GM23338 (cell line): ENCODE measurements around the gene SPRING1. TPM values are rescaled to one million over a fixed set of nuclear protein-coding genes. Genes with fewer than 3 reads are reported as not detected.

ENCODE experiments used
- ATAC-seq: fragments of 200-7000 bp; cut with Tn5 transposase; 3 replicates; pipeline ENCODE4 v1.9.1; 2020
- DNase-seq: peaks from one replicate; pipeline ENCODE4 v3.0.0-alpha.2; 2015; ENCODE audit warnings: low spot score
- H2AFZ ChIP-seq: fragments of 200-600 bp; sonication (generic); 2 replicates; pipeline ENCODE4 v1.8.0; 2016; ENCODE audit warnings: antibody characterized with exemption, mild to moderate bottlenecking, moderate library complexity
- H3F3A ChIP-seq: fragments of 200-600 bp; sonication (generic); replicated peaks from 2 replicates; pipeline ENCODE4 v1.8.0; 2017; ENCODE audit warnings: antibody characterized with exemption, mixed run types, low read depth
- H3K27ac ChIP-seq: fragments of 200-600 bp; sonication (generic); 2 replicates; pipeline ENCODE4 v1.6.1; 2016; ENCODE audit warnings: low read depth
- H3K27me3 ChIP-seq: fragments of 200-600 bp; sonication (generic); 2 replicates; pipeline ENCODE4 v1.8.0; 2016; ENCODE audit warnings: mild to moderate bottlenecking, mixed run types, moderate library complexity; ENCODE audit not compliant: insufficient read depth
- H3K36me3 ChIP-seq: fragments of 200-600 bp; sonication (generic); 2 replicates; pipeline ENCODE4 v1.8.0; 2016; ENCODE audit warnings: mild to moderate bottlenecking; ENCODE audit not compliant: insufficient read depth
- H3K4me1 ChIP-seq: fragments of 200-600 bp; sonication (generic); 2 replicates; pipeline ENCODE4 v1.8.0; 2016; ENCODE audit warnings: mild to moderate bottlenecking, moderate library complexity; ENCODE audit not compliant: insufficient read depth
- H3K4me2 ChIP-seq: fragments of 200-600 bp; sonication (generic); 2 replicates; pipeline ENCODE4 v1.7.1; 2017; ENCODE audit warnings: mixed run types
- H3K4me3 ChIP-seq: fragments of 200-600 bp; sonication (generic); 2 replicates; pipeline ENCODE4 v1.6.1; 2016; ENCODE audit warnings: mixed run types
- H3K79me2 ChIP-seq: fragments of 200-600 bp; sonication (generic); replicated peaks from 2 replicates; pipeline ENCODE4 v1.8.0; 2017; ENCODE audit warnings: mild to moderate bottlenecking; ENCODE audit not compliant: insufficient read depth
- H3K9me2 ChIP-seq: fragments of 200-600 bp; sonication (generic); 2 replicates; pipeline ENCODE4 v1.8.0; 2017; ENCODE audit not compliant: insufficient read depth
- H4K20me1 ChIP-seq: fragments of 200-600 bp; sonication (generic); replicated peaks from 2 replicates; pipeline ENCODE4 v1.8.0; 2017; ENCODE audit warnings: mild to moderate bottlenecking; ENCODE audit not compliant: insufficient read depth
- H3K27ac Mint-ChIP-seq: 2 replicates; pipeline ENCODE4 v1.8.0; 2020; ENCODE audit warnings: inconsistent platforms, mild to moderate bottlenecking, moderate library complexity, mixed read lengths
- H3K27me3 Mint-ChIP-seq: 3 replicates; pipeline ENCODE4 v1.8.0; 2022; ENCODE audit warnings: low read depth, mild to moderate bottlenecking, moderate library complexity, mixed read lengths, inconsistent platforms; ENCODE audit not compliant: insufficient read depth, poor library complexity
- H3K36me3 Mint-ChIP-seq: 3 replicates; pipeline ENCODE4 v1.8.0; 2021; ENCODE audit warnings: low read depth, mild to moderate bottlenecking, inconsistent platforms, moderate library complexity, mixed read lengths
- H3K4me1 Mint-ChIP-seq: 3 replicates; pipeline ENCODE4 v1.8.0; 2020; ENCODE audit warnings: mild to moderate bottlenecking, inconsistent platforms, mixed read lengths
- H3K4me3 Mint-ChIP-seq: 3 replicates; pipeline ENCODE4 v1.8.0; 2021; ENCODE audit warnings: moderate library complexity, mild to moderate bottlenecking, inconsistent platforms, mixed read lengths
- H3K9me3 Mint-ChIP-seq: 3 replicates; pipeline ENCODE4 v1.8.0; 2020; ENCODE audit warnings: moderate library complexity, mild to moderate bottlenecking, inconsistent platforms, mixed read lengths
- CREB1 ChIP-seq: fragments of 250-450 bp; sonication (Bioruptor Pico); IDR thresholded peaks from 2 replicates; pipeline ENCODE4 v1.5.0; 2020; ENCODE audit warnings: low read depth, mild to moderate bottlenecking, moderate library complexity
- EZH2 ChIP-seq: fragments of 200-600 bp; sonication (generic); IDR thresholded peaks from one replicate; pipeline ENCODE4 v1.8.0; 2017; ENCODE audit warnings: antibody characterized with exemption, mild to moderate bottlenecking, low read depth; ENCODE audit not compliant: unreplicated experiment
- EZH2phosphoT487 ChIP-seq: fragments of 200-600 bp; sonication (generic); IDR thresholded peaks from one replicate; pipeline ENCODE4 v1.8.1; 2018; ENCODE audit warnings: antibody characterized with exemption; ENCODE audit not compliant: unreplicated experiment
- JUNB ChIP-seq: IDR thresholded peaks from one replicate; pipeline ENCODE4 v1.6.1; 2016; ENCODE audit warnings: antibody characterized with exemption; ENCODE audit not compliant: unreplicated experiment
- NANOG ChIP-seq: IDR thresholded peaks from 2 replicates; pipeline ENCODE4 v1.6.1; 2016; ENCODE audit warnings: antibody characterized with exemption, borderline replicate concordance
- POLR2AphosphoS5 ChIP-seq: IDR thresholded peaks from 2 replicates; pipeline ENCODE4 v1.6.1; 2016; ENCODE audit warnings: antibody characterized with exemption, low read depth
- STAT1 ChIP-seq: IDR thresholded peaks from one replicate; pipeline ENCODE4 v1.6.1; 2016; ENCODE audit warnings: antibody characterized with exemption; ENCODE audit not compliant: unreplicated experiment
- ZNF114 ChIP-seq: fragments of 250-450 bp; sonication (Bioruptor Pico); IDR thresholded peaks from 2 replicates; pipeline ENCODE4 v1.5.0; 2020; ENCODE audit warnings: mild to moderate bottlenecking, moderate library complexity
- ZNF331 ChIP-seq: fragments of 250-450 bp; sonication (Bioruptor Pico); IDR thresholded peaks from 2 replicates; pipeline ENCODE4 v1.5.0; 2020; ENCODE audit warnings: low read depth, mild to moderate bottlenecking, moderate library complexity
- polyA plus RNA-seq: library from polyadenylated mRNA; unstranded; fragments of >200 nt; fragmentation: Nextera tagmentation; extraction: Ambion mirVana; gene quantifications from 2 replicates; pipeline ENCODE4 v1.2.1, GENCODE V29; 2016
- total RNA-seq: library from RNA; depleted of rRNA; stranded (reverse); fragments of >200 nt; shearing (Covaris generic); gene quantifications from 2 replicates; pipeline ENCODE4 v1.2.3, GENCODE V29; 2014
- TF ChIP-seq, protein P1 (sequence below), 2 experiments: fragments of 200-600 bp in 1 of 2; sonication (generic) in 1 of 2; conservative IDR thresholded peaks; 2 replicates each; pipeline versions ENCODE4 v1.5.1 to v1.6.1; 2016 to 2017; ENCODE audit warnings: antibody characterized with exemption in 2 of 2, low read depth in 2 of 2, mild to moderate bottlenecking in 2 of 2, moderate library complexity in 1 of 2
- TF ChIP-seq, protein P2 (sequence below): IDR thresholded peaks from one replicate; pipeline ENCODE4 v1.6.1; 2018; ENCODE audit warnings: antibody characterized with exemption; ENCODE audit not compliant: unreplicated experiment
- TF ChIP-seq, protein P3 (sequence below): fragments of 250-450 bp; sonication (Bioruptor Pico); IDR thresholded peaks from 2 replicates; pipeline ENCODE4 v1.5.0; 2020; ENCODE audit warnings: mild to moderate bottlenecking, moderate library complexity
- TF ChIP-seq, protein P4 (sequence below): IDR thresholded peaks from 2 replicates; pipeline ENCODE4 v1.6.1; 2016; ENCODE audit warnings: antibody characterized with exemption

Gene SPRING1
- total and polyA plus RNA-seq, 2 experiments from 2014 or later: 8.2 to 57.1 TPM

DNA sequence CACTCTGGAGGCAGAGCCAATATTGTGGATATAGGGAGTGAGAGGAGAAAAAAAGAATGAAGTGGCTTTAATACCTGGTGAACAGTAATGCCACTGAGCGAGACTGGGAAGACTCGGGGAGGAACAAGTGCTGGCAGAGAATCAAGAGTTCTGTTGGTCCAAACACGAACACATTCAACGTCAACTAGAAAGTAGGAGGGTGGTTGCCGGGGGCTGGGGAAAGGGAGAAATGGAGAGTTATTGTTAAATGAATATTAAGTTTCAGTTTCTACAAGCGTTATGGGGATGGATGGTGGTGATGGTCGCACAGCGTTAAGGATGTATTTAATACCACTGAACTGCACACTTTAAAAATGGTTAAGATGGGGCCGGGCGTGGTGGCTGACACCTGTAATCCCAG is 2.8 kb downstream of the SPRING1 start:
- peaks cover 12% of the 10 kb centered on the region for H3K4me1 Mint-ChIP-seq
- Histone ChIP-seq H3K36me3 (no peaks in the 10 kb centered on the region), H3K27ac (no peak overlapping the region), H3K4me3 (no peak overlapping the region), H3K9me2 (no peaks in the 10 kb centered on the region), H4K20me1 (peaks cover 21% of the 10 kb centered on the region; the same call in 1 of the 2 replicates), H3F3A (no peaks in the 10 kb centered on the region), H3K4me2 (no peak overlapping the region), H3K79me2 (peaks cover 79% of the 10 kb centered on the region), H3K4me1 (peaks cover 12% of the 10 kb centered on the region), H2AFZ (no peak overlapping the region), H3K27me3 (no peaks in the 10 kb centered on the region)
- H3K27ac Mint-ChIP-seq: no peak overlapping the region
- no peak overlapping the region for H3K4me3 Mint-ChIP-seq
- peaks cover 16% of the 10 kb centered on the region; the same call in 2 of the 3 replicates for H3K36me3 Mint-ChIP-seq
- peaks cover 5% of the 10 kb centered on the region for H3K27me3 Mint-ChIP-seq
- no peak for DNase-seq
- no peaks in the 10 kb centered on the region for H3K9me3 Mint-ChIP-seq
- TF ChIP-seq CREB1 (CRISPR knock-in tag): no peak
- no peak for TF ChIP-seq JUNB
- TF ChIP-seq ZNF114 (CRISPR knock-in tag): no peak
- TF ChIP-seq, protein P1, sequence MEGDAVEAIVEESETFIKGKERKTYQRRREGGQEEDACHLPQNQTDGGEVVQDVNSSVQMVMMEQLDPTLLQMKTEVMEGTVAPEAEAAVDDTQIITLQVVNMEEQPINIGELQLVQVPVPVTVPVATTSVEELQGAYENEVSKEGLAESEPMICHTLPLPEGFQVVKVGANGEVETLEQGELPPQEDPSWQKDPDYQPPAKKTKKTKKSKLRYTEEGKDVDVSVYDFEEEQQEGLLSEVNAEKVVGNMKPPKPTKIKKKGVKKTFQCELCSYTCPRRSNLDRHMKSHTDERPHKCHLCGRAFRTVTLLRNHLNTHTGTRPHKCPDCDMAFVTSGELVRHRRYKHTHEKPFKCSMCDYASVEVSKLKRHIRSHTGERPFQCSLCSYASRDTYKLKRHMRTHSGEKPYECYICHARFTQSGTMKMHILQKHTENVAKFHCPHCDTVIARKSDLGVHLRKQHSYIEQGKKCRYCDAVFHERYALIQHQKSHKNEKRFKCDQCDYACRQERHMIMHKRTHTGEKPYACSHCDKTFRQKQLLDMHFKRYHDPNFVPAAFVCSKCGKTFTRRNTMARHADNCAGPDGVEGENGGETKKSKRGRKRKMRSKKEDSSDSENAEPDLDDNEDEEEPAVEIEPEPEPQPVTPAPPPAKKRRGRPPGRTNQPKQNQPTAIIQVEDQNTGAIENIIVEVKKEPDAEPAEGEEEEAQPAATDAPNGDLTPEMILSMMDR (conservative IDR thresholded peaks at IDR 0.05; ENCODE audit: low read depth in 2 of 2): no peak
- TF ChIP-seq EZH2: no peak
- TF ChIP-seq, protein P2, sequence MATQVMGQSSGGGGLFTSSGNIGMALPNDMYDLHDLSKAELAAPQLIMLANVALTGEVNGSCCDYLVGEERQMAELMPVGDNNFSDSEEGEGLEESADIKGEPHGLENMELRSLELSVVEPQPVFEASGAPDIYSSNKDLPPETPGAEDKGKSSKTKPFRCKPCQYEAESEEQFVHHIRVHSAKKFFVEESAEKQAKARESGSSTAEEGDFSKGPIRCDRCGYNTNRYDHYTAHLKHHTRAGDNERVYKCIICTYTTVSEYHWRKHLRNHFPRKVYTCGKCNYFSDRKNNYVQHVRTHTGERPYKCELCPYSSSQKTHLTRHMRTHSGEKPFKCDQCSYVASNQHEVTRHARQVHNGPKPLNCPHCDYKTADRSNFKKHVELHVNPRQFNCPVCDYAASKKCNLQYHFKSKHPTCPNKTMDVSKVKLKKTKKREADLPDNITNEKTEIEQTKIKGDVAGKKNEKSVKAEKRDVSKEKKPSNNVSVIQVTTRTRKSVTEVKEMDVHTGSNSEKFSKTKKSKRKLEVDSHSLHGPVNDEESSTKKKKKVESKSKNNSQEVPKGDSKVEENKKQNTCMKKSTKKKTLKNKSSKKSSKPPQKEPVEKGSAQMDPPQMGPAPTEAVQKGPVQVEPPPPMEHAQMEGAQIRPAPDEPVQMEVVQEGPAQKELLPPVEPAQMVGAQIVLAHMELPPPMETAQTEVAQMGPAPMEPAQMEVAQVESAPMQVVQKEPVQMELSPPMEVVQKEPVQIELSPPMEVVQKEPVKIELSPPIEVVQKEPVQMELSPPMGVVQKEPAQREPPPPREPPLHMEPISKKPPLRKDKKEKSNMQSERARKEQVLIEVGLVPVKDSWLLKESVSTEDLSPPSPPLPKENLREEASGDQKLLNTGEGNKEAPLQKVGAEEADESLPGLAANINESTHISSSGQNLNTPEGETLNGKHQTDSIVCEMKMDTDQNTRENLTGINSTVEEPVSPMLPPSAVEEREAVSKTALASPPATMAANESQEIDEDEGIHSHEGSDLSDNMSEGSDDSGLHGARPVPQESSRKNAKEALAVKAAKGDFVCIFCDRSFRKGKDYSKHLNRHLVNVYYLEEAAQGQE: no peak
- TF ChIP-seq NANOG: no peak
- no peak for TF ChIP-seq ZNF331 (CRISPR knock-in tag)
- TF ChIP-seq, protein P3, sequence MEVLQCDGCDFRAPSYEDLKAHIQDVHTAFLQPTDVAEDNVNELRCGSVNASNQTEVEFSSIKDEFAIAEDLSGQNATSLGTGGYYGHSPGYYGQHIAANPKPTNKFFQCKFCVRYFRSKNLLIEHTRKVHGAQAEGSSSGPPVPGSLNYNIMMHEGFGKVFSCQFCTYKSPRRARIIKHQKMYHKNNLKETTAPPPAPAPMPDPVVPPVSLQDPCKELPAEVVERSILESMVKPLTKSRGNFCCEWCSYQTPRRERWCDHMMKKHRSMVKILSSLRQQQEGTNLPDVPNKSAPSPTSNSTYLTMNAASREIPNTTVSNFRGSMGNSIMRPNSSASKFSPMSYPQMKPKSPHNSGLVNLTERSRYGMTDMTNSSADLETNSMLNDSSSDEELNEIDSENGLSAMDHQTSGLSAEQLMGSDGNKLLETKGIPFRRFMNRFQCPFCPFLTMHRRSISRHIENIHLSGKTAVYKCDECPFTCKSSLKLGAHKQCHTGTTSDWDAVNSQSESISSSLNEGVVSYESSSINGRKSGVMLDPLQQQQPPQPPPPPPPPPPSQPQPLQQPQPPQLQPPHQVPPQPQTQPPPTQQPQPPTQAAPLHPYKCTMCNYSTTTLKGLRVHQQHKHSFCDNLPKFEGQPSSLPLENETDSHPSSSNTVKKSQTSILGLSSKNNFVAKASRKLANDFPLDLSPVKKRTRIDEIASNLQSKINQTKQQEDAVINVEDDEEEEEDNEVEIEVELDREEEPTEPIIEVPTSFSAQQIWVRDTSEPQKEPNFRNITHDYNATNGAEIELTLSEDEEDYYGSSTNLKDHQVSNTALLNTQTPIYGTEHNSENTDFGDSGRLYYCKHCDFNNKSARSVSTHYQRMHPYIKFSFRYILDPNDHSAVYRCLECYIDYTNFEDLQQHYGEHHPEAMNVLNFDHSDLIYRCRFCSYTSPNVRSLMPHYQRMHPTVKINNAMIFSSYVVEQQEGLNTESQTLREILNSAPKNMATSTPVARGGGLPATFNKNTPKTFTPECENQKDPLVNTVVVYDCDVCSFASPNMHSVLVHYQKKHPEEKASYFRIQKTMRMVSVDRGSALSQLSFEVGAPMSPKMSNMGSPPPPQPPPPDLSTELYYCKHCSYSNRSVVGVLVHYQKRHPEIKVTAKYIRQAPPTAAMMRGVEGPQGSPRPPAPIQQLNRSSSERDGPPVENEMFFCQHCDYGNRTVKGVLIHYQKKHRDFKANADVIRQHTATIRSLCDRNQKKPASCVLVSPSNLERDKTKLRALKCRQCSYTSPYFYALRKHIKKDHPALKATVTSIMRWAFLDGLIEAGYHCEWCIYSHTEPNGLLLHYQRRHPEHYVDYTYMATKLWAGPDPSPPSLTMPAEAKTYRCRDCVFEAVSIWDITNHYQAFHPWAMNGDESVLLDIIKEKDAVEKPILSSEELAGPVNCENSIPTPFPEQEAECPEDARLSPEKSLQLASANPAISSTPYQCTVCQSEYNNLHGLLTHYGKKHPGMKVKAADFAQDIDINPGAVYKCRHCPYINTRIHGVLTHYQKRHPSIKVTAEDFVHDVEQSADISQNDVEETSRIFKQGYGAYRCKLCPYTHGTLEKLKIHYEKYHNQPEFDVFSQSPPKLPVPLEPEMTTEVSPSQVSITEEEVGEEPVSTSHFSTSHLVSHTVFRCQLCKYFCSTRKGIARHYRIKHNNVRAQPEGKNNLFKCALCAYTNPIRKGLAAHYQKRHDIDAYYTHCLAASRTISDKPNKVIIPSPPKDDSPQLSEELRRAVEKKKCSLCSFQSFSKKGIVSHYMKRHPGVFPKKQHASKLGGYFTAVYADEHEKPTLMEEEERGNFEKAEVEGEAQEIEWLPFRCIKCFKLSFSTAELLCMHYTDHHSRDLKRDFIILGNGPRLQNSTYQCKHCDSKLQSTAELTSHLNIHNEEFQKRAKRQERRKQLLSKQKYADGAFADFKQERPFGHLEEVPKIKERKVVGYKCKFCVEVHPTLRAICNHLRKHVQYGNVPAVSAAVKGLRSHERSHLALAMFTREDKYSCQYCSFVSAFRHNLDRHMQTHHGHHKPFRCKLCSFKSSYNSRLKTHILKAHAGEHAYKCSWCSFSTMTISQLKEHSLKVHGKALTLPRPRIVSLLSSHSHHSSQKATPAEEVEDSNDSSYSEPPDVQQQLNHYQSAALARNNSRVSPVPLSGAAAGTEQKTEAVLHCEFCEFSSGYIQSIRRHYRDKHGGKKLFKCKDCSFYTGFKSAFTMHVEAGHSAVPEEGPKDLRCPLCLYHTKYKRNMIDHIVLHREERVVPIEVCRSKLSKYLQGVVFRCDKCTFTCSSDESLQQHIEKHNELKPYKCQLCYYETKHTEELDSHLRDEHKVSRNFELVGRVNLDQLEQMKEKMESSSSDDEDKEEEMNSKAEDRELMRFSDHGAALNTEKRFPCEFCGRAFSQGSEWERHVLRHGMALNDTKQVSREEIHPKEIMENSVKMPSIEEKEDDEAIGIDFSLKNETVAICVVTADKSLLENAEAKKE: no peak
- TF ChIP-seq, protein P4, sequence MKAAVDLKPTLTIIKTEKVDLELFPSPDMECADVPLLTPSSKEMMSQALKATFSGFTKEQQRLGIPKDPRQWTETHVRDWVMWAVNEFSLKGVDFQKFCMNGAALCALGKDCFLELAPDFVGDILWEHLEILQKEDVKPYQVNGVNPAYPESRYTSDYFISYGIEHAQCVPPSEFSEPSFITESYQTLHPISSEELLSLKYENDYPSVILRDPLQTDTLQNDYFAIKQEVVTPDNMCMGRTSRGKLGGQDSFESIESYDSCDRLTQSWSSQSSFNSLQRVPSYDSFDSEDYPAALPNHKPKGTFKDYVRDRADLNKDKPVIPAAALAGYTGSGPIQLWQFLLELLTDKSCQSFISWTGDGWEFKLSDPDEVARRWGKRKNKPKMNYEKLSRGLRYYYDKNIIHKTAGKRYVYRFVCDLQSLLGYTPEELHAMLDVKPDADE: no peak
- no peak for TF ChIP-seq STAT1
- TF ChIP-seq POLR2AphosphoS5: no peak
- no peak for TF ChIP-seq EZH2phosphoT487
- no peak for ATAC-seq
